ENCODE measurements around the gene CREBBP.

Gene CREBBP

GRCh38 chr16:3734084-3734757 lies 146.3 kb downstream of the CREBBP start:
- no peak overlapping the region for H3K4me2 ChIP-seq (ENCODE audit: insufficient read depth, low read length, poor library complexity, severe bottlenecking)
- no peak for DNase-seq (ENCODE audit: low spot score)
- no peak overlapping the region for H3K14ac ChIP-seq (ENCODE audit: low read length)
- no peak overlapping the region for H2AFZ ChIP-seq (ENCODE audit: low read length)
- no peak overlapping the region for H3K4ac ChIP-seq (ENCODE audit: low read length)
- H2AK5ac ChIP-seq (ENCODE audit: low read depth, low read length), result no peak overlapping the region
- H2BK15ac ChIP-seq (ENCODE audit: low read length), result no peak overlapping the region
- H3K18ac ChIP-seq (ENCODE audit: low read length), result no peak overlapping the region
- no peak overlapping the region for H2BK12ac ChIP-seq (ENCODE audit: low read length)
- H3K27ac ChIP-seq (replicated peaks; ENCODE audit: low read length), result no peak overlapping the region
- peak overlapping the region; percentile 71 for H3K23ac ChIP-seq (ENCODE audit: low read depth, low read length, poor library complexity)
- H3K36me3 ChIP-seq (replicated peaks in 1 of 2; ENCODE audit: control insufficient read depth in 2 of 2, insufficient read depth in 2 of 2, low read length in 2 of 2), result peaks cover 73 to 94% of the 10 kb centered on the region in 2 donors
- no peak overlapping the region for H4K91ac ChIP-seq (ENCODE audit: low read depth, low read length, poor library complexity)
- H3K4me3 ChIP-seq (ENCODE audit: low read length in 2 of 2), result no peak overlapping the region
- peaks cover 0 to 13% of the 10 kb centered on the region in 2 donors for H3K9me3 ChIP-seq (replicated peaks in 1 of 2; ENCODE audit: control insufficient read depth in 2 of 2, insufficient read depth in 1 of 2, low read depth in 1 of 2, low read length in 2 of 2)
- peak overlapping the region; percentile 96 for H4K8ac ChIP-seq (ENCODE audit: low read depth, low read length)
- no peak overlapping the region for H2BK5ac ChIP-seq (ENCODE audit: low read length)
- no peak overlapping the region for H2BK120ac ChIP-seq (ENCODE audit: low read depth, low read length)
- H3K4me1 ChIP-seq (ENCODE audit: control insufficient read depth in 2 of 2, insufficient read depth in 1 of 2, low read depth in 1 of 2, low read length in 2 of 2), result no peaks in the 10 kb centered on the region
- peaks cover 24% of the 10 kb centered on the region for H3K79me1 ChIP-seq (ENCODE audit: low read depth, low read length)
- peak overlapping the region; percentile 21 for H3K9ac ChIP-seq (ENCODE audit: low read depth, low read length, poor library complexity)
- no CpG with 5 or more reads among the region's 27 CpGs for WGBS, 2 donors (ENCODE audit: extremely low coverage in 2 of 2, insufficient read length in 2 of 2, insufficient replicate concordance in 1 of 2)
- H3K27me3 ChIP-seq (ENCODE audit: control insufficient read depth in 3 of 3, insufficient read depth in 3 of 3, low read depth in 1 of 3, low read length in 3 of 3), result no peaks in the 10 kb centered on the region

- Histone ChIP-seq H3K14ac (ENCODE audit: low read length) (no peak overlapping the region), H3K9ac (ENCODE audit: low read depth, low read length, poor library complexity) (no peak overlapping the region), H3K4me1 (ENCODE audit: control insufficient read depth in 2 of 2, insufficient read depth in 1 of 2, low read depth in 1 of 2, low read length in 2 of 2) (peaks cover 0 to 3% of the 10 kb centered on the region in 2 donors), H4K91ac (ENCODE audit: low read depth, low read length, poor library complexity) (no peak overlapping the region), H2BK15ac (ENCODE audit: low read length) (no peak overlapping the region), H2AK5ac (ENCODE audit: low read depth, low read length) (no peak overlapping the region), H3K4ac (ENCODE audit: low read length) (no peak overlapping the region), H3K23ac (ENCODE audit: low read depth, low read length, poor library complexity) (no peak overlapping the region), H2BK5ac (ENCODE audit: low read length) (no peak overlapping the region), H2BK12ac (ENCODE audit: low read length) (no peak overlapping the region), H3K27me3 (ENCODE audit: control insufficient read depth in 3 of 3, insufficient read depth in 3 of 3, low read depth in 1 of 3, low read length in 3 of 3) (no peaks in the 10 kb centered on the region), H3K36me3 (replicated peaks in 1 of 2; ENCODE audit: control insufficient read depth in 2 of 2, insufficient read depth in 2 of 2, low read length in 2 of 2) (peaks cover 81 to 95% of the 10 kb centered on the region in 2 donors), H3K9me3 (replicated peaks in 1 of 2; ENCODE audit: control insufficient read depth in 2 of 2, insufficient read depth in 1 of 2, low read depth in 1 of 2, low read length in 2 of 2) (peaks cover 0 to 13% of the 10 kb centered on the region in 2 donors), H3K27ac (replicated peaks; ENCODE audit: low read length) (no peak overlapping the region), H3K4me3 (ENCODE audit: low read length in 2 of 2) (no peak overlapping the region), H4K8ac (ENCODE audit: low read depth, low read length) (no peak overlapping the region), H2BK120ac (ENCODE audit: low read depth, low read length) (no peak overlapping the region), H3K4me2 (ENCODE audit: insufficient read depth, low read length, poor library complexity, severe bottlenecking) (no peak overlapping the region), H3K79me1 (ENCODE audit: low read depth, low read length) (peaks cover 29% of the 10 kb centered on the region), H3K18ac (ENCODE audit: low read length) (no peak overlapping the region), H2AFZ (ENCODE audit: low read length) (no peak overlapping the region)
- DNase-seq (ENCODE audit: low spot score), result no peak
- no CpG with 5 or more reads among the region's 8 CpGs for WGBS, 2 donors (ENCODE audit: extremely low coverage in 2 of 2, insufficient read length in 2 of 2, insufficient replicate concordance in 1 of 2)
Observed at GRCh38 chr16:3732171-3732570, 148.3 kb downstream of the CREBBP start.

GRCh38 chr16:3731126-3731935 lies 149.2 kb downstream of the CREBBP start:
- no peak overlapping the region for H2AK5ac ChIP-seq (ENCODE audit: low read depth, low read length)
- H3K18ac ChIP-seq (ENCODE audit: low read length), result peak overlapping the region; percentile 48
- H3K4me2 ChIP-seq (ENCODE audit: insufficient read depth, low read length, poor library complexity, severe bottlenecking), result no peak overlapping the region
- no peak overlapping the region for H3K27ac ChIP-seq (replicated peaks; ENCODE audit: low read length)
- peak overlapping the region; percentile 55 for H3K23ac ChIP-seq (ENCODE audit: low read depth, low read length, poor library complexity)
- H3K4me1 ChIP-seq (ENCODE audit: control insufficient read depth in 2 of 2, insufficient read depth in 1 of 2, low read depth in 1 of 2, low read length in 2 of 2), result peaks cover 0 to 3% of the 10 kb centered on the region in 2 donors
- H2BK120ac ChIP-seq (ENCODE audit: low read depth, low read length), result no peak overlapping the region
- no peak overlapping the region for H2BK12ac ChIP-seq (ENCODE audit: low read length)
- no peak overlapping the region for H2BK15ac ChIP-seq (ENCODE audit: low read length)
- no peak for DNase-seq (ENCODE audit: low spot score)
- no peak overlapping the region for H4K91ac ChIP-seq (ENCODE audit: low read depth, low read length, poor library complexity)
- no CpG with 5 or more reads among the region's 34 CpGs for WGBS, 2 donors (ENCODE audit: extremely low coverage in 2 of 2, insufficient read length in 2 of 2, insufficient replicate concordance in 1 of 2)
- H4K8ac ChIP-seq (ENCODE audit: low read depth, low read length), result peak overlapping the region; percentile 43
- peak overlapping the region; percentile 66 for H3K4ac ChIP-seq (ENCODE audit: low read length)
- no peaks in the 10 kb centered on the region for H3K27me3 ChIP-seq (ENCODE audit: control insufficient read depth in 3 of 3, insufficient read depth in 3 of 3, low read depth in 1 of 3, low read length in 3 of 3)
- H3K9me3 ChIP-seq (replicated peaks in 1 of 2; ENCODE audit: control insufficient read depth in 2 of 2, insufficient read depth in 1 of 2, low read depth in 1 of 2, low read length in 2 of 2), result peaks cover 0 to 13% of the 10 kb centered on the region in 2 donors
- H2BK5ac ChIP-seq (ENCODE audit: low read length), result no peak overlapping the region
- peaks cover 29% of the 10 kb centered on the region for H3K79me1 ChIP-seq (ENCODE audit: low read depth, low read length)
- no peak overlapping the region for H3K14ac ChIP-seq (ENCODE audit: low read length)
- H2AFZ ChIP-seq (ENCODE audit: low read length), result no peak overlapping the region
- peaks cover 75 to 95% of the 10 kb centered on the region in 2 donors for H3K36me3 ChIP-seq (replicated peaks in 1 of 2; ENCODE audit: control insufficient read depth in 2 of 2, insufficient read depth in 2 of 2, low read length in 2 of 2)
- peak overlapping the region in 1 of 2 donors; percentile 3 for H3K4me3 ChIP-seq (ENCODE audit: low read length in 2 of 2)
- H3K9ac ChIP-seq (ENCODE audit: low read depth, low read length, poor library complexity), result peak overlapping the region; percentile 55

Measured in neuronal stem cell (in vitro differentiated cells).